HEK293 (cell line): ENCODE results near the gene TMEM141.

Experiments used
- CTCF ChIA-PET: fragments of 350-600 bp; formaldehyde crosslinking; extraction: SDS; loops from one replicate; lab custom pipeline; 2021; ENCODE audit warnings: antibody characterized with exemption; lab: Yijun Ruan, JAX
- POLR2A ChIA-PET: fragments of 300-600 bp; formaldehyde crosslinking; extraction: SDS; loops from one replicate; lab custom pipeline; 2020; ENCODE audit warnings: antibody characterized with exemption, inconsistent platforms; lab: Yijun Ruan, JAX
- H3K27ac ChIP-seq: fragments of 200-500 bp; sonication (Bioruptor generic); 2 replicates; pipeline ENCODE4 v1.5.1; 2014; ENCODE audit warnings: low read depth, low read length, control low read depth, inconsistent platforms; ENCODE audit errors: extremely low read depth
- H3K36me3 ChIP-seq, 2 experiments: fragments of 200-500 bp in 1 of 2; sonication (Bioruptor generic) in 1 of 2; 1 replicate in 1 of 2; 2 replicates in 1 of 2; pipeline ENCODE4 v1.5.1; 2014 to 2017; ENCODE audit warnings: inconsistent platforms in 2 of 2, low read length in 2 of 2; ENCODE audit not compliant: control insufficient read depth in 2 of 2, insufficient read depth in 1 of 2
- H3K4me1 ChIP-seq: fragments of 200-500 bp; sonication (Bioruptor generic); 2 replicates; pipeline ENCODE4 v1.5.1; 2014; ENCODE audit warnings: mild to moderate bottlenecking, low read length, inconsistent platforms; ENCODE audit not compliant: control insufficient read depth, insufficient read depth
- H3K4me3 ChIP-seq: 2 replicates; pipeline ENCODE4 v1.5.1; 2011; ENCODE audit warnings: low read depth, mild to moderate bottlenecking, control low read depth, low read length, moderate library complexity
- H3K9me3 ChIP-seq: fragments of 200-500 bp; sonication (Bioruptor generic); 2 replicates; pipeline ENCODE4 v1.5.1; 2014; ENCODE audit warnings: low read depth, low read length, inconsistent platforms; ENCODE audit not compliant: control insufficient read depth, insufficient read depth
- EGR2 ChIP-seq: fragments of 450-650 bp; formaldehyde crosslinking; IDR thresholded peaks from 2 replicates; pipeline ENCODE4 v1.5.1; 2016; ENCODE audit warnings: low read depth, missing biosample characterization, missing genetic modification characterization
- KLF7 ChIP-seq: fragments of 450-650 bp; formaldehyde crosslinking; IDR thresholded peaks from 2 replicates; pipeline ENCODE4 v1.5.1; 2016; ENCODE audit warnings: missing biosample characterization, missing genetic modification characterization, borderline replicate concordance
- MEIS1 ChIP-seq: sonication (generic); formaldehyde crosslinking; IDR thresholded peaks from 2 replicates; pipeline ENCODE4 v1.8.1; 2022; ENCODE audit warnings: missing genetic modification reagents, mild to moderate bottlenecking, borderline replicate concordance
- OVOL3 ChIP-seq: fragments of 450-650 bp; formaldehyde crosslinking; IDR thresholded peaks from 2 replicates; pipeline ENCODE4 v1.5.1; 2016; ENCODE audit warnings: missing biosample characterization, missing genetic modification characterization
- SP2 ChIP-seq: fragments of 450-650 bp; formaldehyde crosslinking; IDR thresholded peaks from 2 replicates; pipeline ENCODE4 v1.5.1; 2016; ENCODE audit warnings: missing biosample characterization, missing genetic modification characterization
- ZFHX2 ChIP-seq: fragments of 450-650 bp; formaldehyde crosslinking; conservative IDR thresholded peaks from 2 replicates; pipeline ENCODE4 v1.5.1; 2016; ENCODE audit warnings: missing biosample characterization, missing genetic modification characterization
- ZIC2 ChIP-seq: fragments of 450-650 bp; formaldehyde crosslinking; IDR thresholded peaks from 2 replicates; pipeline ENCODE4 v1.5.1; 2016; ENCODE audit warnings: missing biosample characterization, missing genetic modification characterization
- ZNF174 ChIP-seq: fragments of 450-650 bp; formaldehyde crosslinking; IDR thresholded peaks from 2 replicates; pipeline ENCODE4 v1.5.0; 2017; ENCODE audit warnings: missing biosample characterization, mild to moderate bottlenecking, missing genetic modification characterization
- ZNF19 ChIP-seq: fragments of 450-650 bp; formaldehyde crosslinking; IDR thresholded peaks from 2 replicates; pipeline ENCODE4; 2016; ENCODE audit warnings: missing biosample characterization, missing genetic modification characterization, low read depth
- ZNF366 ChIP-seq: fragments of 450-650 bp; formaldehyde crosslinking; conservative IDR thresholded peaks from 2 replicates; pipeline ENCODE4 v1.5.1; 2016; ENCODE audit warnings: missing biosample characterization, missing genetic modification characterization
- ZNF416 ChIP-seq: fragments of 450-650 bp; formaldehyde crosslinking; IDR thresholded peaks from 2 replicates; pipeline ENCODE4 v1.5.1; 2016; ENCODE audit warnings: missing biosample characterization, missing genetic modification characterization
- ZNF473 ChIP-seq: fragments of 450-650 bp; formaldehyde crosslinking; IDR thresholded peaks from 2 replicates; pipeline ENCODE4 v1.5.1; 2017; ENCODE audit warnings: missing biosample characterization, missing genetic modification characterization
- TF ChIP-seq, protein P1 (sequence below): fragments of 450-650 bp; formaldehyde crosslinking; IDR thresholded peaks from 2 replicates; pipeline ENCODE4 v1.5.1; 2016; ENCODE audit warnings: missing biosample characterization, missing genetic modification characterization
- TF ChIP-seq, protein P2 (sequence below): fragments of 450-650 bp; formaldehyde crosslinking; IDR thresholded peaks from 2 replicates; pipeline ENCODE4 v1.5.1; 2016; ENCODE audit warnings: missing biosample characterization, missing genetic modification characterization
- TF ChIP-seq, protein P3 (sequence below): sonication (generic); formaldehyde crosslinking; IDR thresholded peaks from 2 replicates; pipeline ENCODE4 v1.8.1; 2022; ENCODE audit warnings: mild to moderate bottlenecking, moderate library complexity, missing genetic modification reagents
- TF ChIP-seq, protein P4 (sequence below): fragments of 450-650 bp; formaldehyde crosslinking; IDR thresholded peaks from 2 replicates; pipeline ENCODE4 v1.5.1; 2016; ENCODE audit warnings: missing biosample characterization, missing genetic modification characterization
- TF ChIP-seq, protein P5 (sequence below): fragments of 450-650 bp; formaldehyde crosslinking; IDR thresholded peaks from 2 replicates; pipeline ENCODE4 v1.5.1; 2017; ENCODE audit warnings: missing biosample characterization, missing genetic modification characterization

Gene TMEM141

DNA sequence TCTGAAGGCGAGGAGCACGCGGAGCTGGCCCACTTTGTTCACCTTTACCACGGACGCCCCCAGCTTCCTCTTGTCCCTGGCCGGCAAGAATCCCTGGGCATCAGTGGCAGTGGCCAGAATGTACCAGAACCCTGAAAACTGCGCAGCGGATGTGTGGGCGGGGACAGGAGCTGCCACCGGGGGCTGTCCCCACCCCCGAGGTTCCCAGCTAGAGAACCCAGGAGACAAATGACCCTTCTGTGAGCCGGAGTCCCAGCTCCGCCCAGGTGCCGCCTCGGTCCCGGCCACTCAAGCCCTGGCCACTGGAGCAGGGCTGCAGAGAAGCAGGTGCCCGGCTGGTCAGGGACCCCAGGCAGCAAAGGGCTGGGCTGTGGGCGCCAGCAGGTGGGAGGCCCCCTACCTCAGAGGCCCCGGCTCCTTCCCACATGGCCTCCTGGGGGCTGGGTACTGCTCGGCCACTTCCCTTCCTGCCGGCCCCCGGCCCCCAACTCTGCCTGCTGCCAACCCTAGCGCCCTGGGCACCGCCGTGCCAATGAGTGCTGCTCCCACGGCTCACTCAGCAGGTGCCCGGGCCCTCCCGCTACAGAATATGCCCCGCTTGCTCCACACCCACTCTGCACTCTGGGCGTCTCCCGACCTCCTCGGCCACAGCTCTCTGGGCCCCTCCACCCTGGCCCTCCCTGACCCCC, 49.1 kb upstream of the TMEM141 start:
- peak; percentile 70; the same call in 1 of the 2 replicates for TF ChIP-seq EGR2 (tag by site-specific recombination)
- TF ChIP-seq ZIC2 (tag by site-specific recombination): 0 out of 2 replicates have a peak, but pooled peaks have one; percentile 30
- peak; percentile 75 for TF ChIP-seq ZFHX2 (tag by site-specific recombination)
- TF ChIP-seq, protein P1, sequence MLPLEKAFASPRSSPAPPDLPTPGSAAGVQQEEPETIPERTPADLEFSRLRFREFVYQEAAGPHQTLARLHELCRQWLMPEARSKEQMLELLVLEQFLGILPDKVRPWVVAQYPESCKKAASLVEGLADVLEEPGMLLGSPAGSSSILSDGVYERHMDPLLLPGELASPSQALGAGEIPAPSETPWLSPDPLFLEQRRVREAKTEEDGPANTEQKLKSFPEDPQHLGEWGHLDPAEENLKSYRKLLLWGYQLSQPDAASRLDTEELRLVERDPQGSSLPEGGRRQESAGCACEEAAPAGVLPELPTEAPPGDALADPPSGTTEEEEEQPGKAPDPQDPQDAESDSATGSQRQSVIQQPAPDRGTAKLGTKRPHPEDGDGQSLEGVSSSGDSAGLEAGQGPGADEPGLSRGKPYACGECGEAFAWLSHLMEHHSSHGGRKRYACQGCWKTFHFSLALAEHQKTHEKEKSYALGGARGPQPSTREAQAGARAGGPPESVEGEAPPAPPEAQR (tag by site-specific recombination): no peak
- TF ChIP-seq ZNF19: no peak
- TF ChIP-seq, protein P2, sequence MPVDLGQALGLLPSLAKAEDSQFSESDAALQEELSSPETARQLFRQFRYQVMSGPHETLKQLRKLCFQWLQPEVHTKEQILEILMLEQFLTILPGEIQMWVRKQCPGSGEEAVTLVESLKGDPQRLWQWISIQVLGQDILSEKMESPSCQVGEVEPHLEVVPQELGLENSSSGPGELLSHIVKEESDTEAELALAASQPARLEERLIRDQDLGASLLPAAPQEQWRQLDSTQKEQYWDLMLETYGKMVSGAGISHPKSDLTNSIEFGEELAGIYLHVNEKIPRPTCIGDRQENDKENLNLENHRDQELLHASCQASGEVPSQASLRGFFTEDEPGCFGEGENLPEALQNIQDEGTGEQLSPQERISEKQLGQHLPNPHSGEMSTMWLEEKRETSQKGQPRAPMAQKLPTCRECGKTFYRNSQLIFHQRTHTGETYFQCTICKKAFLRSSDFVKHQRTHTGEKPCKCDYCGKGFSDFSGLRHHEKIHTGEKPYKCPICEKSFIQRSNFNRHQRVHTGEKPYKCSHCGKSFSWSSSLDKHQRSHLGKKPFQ (tag by site-specific recombination): no peak
- TF ChIP-seq ZNF473 (tag by site-specific recombination): no peak
- TF ChIP-seq ZNF174 (tag by site-specific recombination): no peak
- TF ChIP-seq, protein P3, sequence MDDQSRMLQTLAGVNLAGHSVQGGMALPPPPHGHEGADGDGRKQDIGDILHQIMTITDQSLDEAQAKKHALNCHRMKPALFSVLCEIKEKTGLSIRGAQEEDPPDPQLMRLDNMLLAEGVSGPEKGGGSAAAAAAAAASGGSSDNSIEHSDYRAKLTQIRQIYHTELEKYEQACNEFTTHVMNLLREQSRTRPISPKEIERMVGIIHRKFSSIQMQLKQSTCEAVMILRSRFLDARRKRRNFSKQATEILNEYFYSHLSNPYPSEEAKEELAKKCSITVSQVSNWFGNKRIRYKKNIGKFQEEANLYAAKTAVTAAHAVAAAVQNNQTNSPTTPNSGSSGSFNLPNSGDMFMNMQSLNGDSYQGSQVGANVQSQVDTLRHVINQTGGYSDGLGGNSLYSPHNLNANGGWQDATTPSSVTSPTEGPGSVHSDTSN: no peak
- TF ChIP-seq, protein P4, sequence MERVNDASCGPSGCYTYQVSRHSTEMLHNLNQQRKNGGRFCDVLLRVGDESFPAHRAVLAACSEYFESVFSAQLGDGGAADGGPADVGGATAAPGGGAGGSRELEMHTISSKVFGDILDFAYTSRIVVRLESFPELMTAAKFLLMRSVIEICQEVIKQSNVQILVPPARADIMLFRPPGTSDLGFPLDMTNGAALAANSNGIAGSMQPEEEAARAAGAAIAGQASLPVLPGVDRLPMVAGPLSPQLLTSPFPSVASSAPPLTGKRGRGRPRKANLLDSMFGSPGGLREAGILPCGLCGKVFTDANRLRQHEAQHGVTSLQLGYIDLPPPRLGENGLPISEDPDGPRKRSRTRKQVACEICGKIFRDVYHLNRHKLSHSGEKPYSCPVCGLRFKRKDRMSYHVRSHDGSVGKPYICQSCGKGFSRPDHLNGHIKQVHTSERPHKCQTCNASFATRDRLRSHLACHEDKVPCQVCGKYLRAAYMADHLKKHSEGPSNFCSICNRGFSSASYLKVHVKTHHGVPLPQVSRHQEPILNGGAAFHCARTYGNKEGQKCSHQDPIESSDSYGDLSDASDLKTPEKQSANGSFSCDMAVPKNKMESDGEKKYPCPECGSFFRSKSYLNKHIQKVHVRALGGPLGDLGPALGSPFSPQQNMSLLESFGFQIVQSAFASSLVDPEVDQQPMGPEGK (tag by site-specific recombination): no peak
- TF ChIP-seq MEIS1 (CRISPR knock-in tag): no peak
- TF ChIP-seq ZNF366 (tag by site-specific recombination): no peak
- no peak for TF ChIP-seq SP2 (tag by site-specific recombination)
- TF ChIP-seq OVOL3 (tag by site-specific recombination): no peak
- TF ChIP-seq KLF7 (tag by site-specific recombination): no peak
- TF ChIP-seq, protein P5, sequence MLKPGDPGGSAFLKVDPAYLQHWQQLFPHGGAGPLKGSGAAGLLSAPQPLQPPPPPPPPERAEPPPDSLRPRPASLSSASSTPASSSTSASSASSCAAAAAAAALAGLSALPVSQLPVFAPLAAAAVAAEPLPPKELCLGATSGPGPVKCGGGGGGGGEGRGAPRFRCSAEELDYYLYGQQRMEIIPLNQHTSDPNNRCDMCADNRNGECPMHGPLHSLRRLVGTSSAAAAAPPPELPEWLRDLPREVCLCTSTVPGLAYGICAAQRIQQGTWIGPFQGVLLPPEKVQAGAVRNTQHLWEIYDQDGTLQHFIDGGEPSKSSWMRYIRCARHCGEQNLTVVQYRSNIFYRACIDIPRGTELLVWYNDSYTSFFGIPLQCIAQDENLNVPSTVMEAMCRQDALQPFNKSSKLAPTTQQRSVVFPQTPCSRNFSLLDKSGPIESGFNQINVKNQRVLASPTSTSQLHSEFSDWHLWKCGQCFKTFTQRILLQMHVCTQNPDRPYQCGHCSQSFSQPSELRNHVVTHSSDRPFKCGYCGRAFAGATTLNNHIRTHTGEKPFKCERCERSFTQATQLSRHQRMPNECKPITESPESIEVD: no peak
- no peak for TF ChIP-seq ZNF416
- Histone ChIP-seq H3K4me1 (no peaks in the 10 kb centered on the region), H3K4me3 (no peak overlapping the region), H3K27ac (no peak overlapping the region), H3K36me3 (no peaks in the 10 kb centered on the region), H3K9me3 (no peaks in the 10 kb centered on the region)
- ChIA-PET CTCF (interaction anchor here (0.7 to 1.2 kb wide), 2 partner anchors 13 to 16 kb away, joined by 6 to 14 read pairs; partner anchors contain the start of gene LCN8), POLR2A (interaction anchor here (2.3 kb wide), 1 partner anchor 13 kb away, joined by 7 read pairs; no protein-coding TSS in a partner anchor)
